SK-N-MC (cell line): ENCODE results near the gene SLC25A39.

Experiments
- EZH2 ChIP-seq: fragments of 200-600 bp; sonication (generic); IDR thresholded peaks from one replicate; pipeline ENCODE4 v1.6.1; 2017; ENCODE audit warnings: antibody characterized with exemption
- POLR2AphosphoS5 ChIP-seq: IDR thresholded peaks from 2 replicates; pipeline ENCODE4 v1.6.1; 2012; ENCODE audit warnings: mild to moderate bottlenecking, low read depth, low read length, borderline replicate concordance

DNA sequence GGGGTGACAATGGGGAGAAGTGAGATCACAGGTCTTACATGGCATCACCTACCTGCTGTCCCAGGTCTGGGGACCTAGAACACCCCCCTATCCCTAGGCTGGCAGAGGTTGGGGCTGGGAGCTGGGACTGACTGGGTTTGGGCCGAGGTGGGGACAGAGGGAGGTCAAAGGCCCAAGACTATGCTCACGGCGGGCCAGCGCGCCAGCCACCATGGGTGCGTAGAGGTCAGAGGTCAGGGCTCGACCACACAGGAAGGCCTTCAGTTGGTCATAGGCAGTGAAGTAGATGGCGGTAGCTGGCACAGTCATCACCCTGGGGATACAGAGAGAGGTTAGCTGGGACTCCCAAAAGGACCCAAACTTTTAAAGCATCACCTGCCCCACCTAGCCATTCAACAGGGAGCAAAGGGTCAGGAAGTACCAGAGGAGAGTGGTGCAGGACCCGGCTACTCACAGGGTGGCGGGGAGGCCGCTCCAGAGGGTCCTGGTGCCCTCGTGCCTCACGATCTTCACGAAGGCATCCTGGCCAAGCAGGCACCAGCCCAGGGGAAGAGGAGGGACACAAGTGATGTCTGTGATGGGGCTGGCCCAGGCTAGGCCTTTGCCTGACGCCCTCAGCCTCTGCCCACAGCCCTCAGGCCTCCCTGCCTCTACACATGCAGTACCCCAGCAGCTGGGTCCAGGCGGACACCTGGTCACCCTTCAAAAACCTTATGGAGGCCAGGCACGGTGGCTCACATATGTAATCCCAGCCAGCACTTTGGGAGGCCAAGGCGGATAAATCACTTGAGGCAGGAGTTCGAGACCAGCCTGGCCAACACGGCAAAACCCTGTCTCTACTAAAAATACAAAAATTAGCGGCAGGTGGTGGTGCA lies 3.1 kb downstream of the SLC25A39 start:
- TF ChIP-seq EZH2 (no peak), POLR2AphosphoS5 (no peak)
